ENCODE measurements around the gene LHX4.

The LHX4 gene

DNA sequence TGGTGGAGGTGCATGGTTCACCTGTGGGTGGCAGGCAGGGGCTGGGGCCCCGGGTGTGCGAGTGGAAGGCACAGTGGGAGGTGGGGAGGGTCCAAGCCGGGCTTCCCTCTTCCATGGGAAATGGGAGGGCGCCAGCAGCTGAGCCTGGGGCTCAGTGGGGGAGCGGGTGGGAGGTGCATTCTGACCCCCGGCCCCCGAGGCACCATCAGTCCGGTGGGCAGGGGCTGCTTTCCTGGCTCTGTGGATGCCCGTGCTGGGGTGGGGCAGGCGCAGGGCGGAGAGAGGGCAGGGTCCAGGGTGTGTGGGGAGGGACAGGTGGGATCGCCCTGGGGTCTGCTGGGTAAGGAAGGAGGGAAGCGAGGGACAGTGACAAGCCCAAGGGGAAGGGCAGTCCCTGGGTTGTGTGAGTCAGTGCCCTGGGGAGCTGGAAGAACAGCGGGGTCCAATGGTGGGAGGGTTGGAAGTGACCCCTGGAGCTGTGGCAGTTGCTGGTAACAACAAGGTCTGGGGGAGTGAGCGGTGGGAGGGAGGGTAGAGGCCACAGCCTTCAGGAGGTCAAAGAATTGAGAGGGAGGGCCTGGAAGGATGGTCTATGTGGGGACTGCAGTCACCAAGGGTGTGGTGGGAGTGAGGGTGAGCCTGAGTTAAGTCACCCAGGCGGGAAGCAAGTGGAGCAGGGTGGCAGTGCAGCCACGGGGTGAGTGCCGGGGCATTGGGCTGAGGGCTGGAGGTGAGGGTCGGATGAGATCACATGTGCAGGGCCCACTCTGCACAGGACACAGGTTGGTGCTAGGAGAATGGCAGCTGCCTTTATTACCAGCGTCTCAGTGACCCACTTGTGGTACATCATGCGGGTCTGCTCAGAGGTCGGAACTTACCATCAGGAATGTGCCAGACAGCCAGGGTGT is 29.6 kb downstream of the LHX4 start:
- DNase-seq: no peak

DNA sequence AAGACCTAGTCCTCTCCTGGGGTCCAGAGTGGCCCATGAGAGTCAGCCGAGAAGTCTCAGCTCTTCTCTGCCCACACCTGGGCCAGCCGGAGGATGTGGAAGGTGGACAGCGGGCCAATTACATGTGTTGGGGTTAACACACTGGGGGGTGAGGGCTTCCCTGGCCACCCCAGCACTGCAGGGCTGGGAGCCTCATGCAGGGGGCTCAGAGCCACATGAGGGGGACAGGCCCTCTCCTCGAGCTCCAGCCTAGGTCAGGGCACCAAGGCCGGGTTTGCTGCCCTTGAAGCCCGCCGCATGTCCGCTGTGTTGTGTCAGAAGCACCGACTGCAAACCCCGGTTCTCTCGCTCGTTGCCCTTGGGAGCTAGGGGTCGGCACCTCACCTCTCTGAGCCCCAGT is 30.5 kb downstream of the LHX4 start:
- DNase-seq: no peak

DNA sequence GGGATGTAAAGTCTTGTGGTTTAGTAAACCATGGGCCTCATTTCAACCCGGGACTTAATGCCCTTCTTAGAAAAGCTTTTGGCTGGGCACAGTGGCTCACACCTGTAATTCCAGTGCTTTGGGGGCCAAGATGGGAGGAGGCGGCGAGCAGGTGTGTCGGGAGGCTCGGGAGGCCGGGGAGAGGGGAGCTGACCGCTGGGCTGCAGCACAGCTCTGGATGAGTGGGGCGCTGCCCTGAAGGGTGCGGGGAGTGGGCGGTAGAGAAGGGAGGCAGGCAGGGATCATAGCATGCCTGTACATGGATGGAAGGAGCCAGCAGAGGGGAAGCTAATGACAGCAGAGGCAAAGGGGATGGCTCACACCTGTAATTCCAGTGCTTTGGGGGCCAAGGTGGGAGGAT is 31.0 kb downstream of the LHX4 start:
- no peak for DNase-seq

DNA sequence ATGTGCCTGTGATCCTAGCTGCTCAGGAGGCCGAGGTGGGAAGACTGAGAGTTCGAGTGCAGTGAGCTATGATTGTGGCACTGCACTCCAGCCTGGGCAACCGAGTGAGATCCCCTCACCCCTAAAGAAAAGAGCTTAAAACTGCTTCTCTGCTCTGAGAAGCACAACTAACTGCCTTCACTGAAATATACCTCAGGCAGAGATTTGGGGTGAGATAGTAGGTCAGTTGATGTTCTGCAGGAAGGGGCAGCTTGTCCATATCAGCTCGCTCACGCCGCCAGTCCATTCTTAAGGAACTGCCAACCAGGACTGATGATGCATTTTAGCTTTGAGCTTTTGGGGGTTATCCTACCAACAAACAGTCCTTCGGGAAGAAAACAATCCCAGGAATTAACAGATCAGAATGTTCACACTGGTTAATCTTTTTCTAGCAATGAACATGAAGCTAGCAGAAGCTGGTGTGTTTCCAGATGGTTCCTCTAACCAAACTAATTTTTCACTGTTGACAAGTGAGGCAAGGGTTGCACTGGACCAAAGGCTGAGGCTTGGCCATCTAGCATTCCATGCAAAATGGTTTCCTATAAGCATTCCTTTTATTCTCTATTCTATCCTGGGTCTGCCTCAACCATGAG is 31.6 kb downstream of the LHX4 start:
- no peak for DNase-seq

DNA sequence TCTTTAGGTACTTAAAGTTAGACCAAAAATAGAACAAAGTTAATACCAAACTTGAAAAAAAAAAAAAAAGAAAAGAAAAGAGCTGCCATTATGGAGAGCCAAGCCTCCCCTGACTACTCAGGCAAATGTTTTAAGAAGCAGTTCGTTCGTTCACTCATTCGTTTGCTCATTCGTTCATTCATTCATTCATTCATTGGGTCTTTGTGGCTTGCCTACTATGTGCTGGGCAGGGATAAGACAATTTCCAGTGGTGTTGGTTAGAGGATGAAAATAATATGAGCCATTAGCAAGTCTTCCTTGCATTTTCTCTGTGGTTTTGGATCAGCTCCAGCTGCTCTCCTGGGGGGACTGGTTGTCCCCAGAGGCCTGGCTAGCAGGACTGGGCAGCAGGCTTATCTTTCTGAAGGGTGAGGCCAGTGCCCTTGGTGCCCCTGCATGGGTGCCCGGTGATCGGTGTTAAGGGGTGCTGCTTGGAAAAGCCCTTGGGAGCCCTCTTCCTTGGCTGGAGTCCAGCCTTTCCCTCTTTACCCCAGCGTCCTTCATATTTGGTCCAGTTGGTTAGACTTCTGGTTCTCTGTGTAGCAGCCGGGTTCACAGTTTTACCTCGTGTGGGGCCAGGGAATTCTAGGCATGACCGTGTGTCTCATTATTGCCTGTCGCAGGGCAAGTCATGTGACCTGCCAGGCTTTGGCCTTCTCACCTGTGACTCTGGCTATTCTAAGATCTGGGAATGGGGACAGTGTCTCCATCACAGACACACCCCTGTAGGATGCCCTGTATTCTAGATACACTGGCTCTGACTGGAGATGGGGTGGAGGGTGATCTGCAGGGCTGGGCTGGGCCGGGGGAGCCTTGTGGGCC is 32.8 kb downstream of the LHX4 start:
- DNase-seq: no peak

DNA sequence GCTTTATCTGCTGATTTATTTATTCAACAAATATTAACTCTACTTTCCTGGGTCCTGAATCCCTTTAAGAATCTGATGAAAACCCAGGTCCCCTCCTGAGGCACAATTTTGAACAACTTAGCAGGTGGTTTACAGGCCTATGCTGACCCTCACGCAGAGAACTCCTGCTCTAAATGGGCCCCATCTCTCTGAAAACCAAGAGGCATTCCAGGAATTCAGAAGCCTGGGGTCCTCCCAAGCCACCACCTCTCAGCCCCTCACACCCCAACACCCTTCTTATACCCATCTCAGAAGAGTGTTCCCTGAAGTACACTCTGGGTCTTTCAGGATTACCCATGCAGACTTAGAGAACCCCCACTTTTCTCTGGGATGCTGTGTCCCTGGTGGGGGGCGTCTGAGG is 34.5 kb downstream of the LHX4 start:
- no peak for DNase-seq

DNA sequence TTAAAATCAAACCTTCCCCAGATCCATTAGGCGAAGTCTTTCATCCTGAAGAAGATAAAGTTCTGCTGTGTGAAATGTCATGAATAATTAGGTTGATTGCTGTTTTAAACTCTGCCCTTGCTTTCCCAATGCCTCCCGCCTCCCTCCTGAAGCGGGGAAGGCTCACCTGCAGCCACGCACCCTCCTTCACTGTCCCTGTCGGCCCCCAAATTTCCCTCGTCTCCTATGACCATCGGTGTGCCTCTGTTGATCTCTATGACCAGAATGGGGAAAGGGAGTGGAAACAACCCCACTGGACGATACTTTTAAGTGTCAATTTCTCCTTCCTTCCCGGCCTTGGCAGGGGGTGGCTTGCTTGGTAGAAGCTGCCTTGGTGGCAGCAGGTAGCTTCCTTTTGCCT is 35.1 kb downstream of the LHX4 start:
- no peak for DNase-seq

DNA sequence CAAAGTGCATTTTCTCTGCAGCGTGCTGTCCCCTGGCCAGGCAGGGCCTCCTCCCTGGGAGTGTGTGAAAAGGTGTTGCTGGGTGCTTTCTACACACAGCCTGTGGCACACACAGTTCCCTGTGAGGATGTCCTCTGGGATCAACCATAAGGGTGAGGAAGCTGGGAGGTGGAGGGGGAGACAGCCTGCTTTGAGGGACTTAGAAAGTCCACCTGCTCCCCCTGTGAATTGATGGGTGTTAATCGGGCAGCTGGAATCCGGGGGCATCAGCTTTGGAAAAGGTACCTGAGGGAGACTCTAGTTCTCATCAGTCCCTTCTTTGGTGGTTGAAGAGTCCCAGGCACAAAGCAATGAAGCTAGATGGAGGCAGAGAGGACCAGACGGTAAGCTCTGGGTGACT is 35.8 kb downstream of the LHX4 start:
- DNase-seq: no peak

DNA sequence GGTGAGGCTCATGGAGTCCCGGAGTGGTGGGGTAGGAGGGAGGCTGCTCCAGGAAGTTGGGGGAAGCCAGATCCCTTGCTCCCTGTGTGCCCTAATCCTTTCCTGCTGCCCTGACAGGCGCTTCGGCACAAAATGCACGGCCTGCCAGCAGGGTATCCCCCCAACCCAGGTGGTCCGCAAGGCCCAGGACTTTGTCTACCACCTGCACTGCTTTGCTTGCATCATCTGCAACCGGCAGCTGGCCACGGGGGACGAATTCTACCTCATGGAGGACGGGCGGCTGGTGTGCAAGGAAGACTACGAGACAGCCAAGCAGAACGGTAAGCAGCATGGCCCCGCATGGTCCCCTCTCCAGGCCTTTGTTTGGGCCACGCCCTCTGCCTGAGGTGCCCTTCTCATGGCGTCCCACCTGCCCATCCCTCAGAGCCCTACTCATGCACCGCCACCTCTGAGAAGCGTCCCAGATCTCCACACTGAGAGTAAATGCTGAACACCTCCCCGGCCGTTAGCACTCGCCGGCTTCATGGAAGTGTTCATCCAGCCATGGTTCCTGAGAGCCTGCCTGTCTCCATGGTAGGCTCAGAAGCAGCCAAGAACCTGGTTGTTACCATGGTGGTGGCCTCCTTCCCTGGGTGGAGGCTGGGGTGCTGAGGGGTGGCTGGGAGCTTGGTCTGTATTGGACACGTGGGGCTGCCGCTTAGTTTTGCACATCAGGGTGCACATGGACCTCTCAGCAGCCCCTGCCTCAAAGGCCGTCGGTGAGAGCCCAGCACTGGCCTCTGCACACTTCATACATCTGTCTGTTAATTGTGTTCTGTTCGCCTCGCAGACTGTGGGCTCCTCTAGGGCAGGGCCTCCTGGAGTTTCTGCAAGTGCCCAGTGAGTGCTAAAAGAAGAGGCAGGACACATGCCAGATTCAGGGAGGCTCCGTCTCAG is 36.5 kb downstream of the LHX4 start:
- no peak for DNase-seq

DNA sequence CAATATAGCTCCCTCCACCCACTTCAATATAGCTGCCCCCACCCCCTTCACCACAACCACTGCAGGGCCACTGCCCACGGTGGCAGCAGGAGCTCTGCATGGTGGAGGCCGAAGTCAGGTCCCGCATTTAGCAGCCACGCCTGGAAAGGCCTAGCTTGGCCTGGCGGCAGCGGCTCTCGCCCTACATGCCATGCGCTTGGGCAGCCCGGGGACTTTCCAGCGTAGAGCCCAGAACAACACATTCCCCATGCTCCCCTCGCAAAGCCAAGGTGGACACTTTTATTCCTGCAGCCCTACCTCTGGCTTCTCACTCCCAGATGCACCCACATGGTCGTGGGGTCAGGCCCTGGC is 37.1 kb downstream of the LHX4 start:
- no peak for DNase-seq

DNA sequence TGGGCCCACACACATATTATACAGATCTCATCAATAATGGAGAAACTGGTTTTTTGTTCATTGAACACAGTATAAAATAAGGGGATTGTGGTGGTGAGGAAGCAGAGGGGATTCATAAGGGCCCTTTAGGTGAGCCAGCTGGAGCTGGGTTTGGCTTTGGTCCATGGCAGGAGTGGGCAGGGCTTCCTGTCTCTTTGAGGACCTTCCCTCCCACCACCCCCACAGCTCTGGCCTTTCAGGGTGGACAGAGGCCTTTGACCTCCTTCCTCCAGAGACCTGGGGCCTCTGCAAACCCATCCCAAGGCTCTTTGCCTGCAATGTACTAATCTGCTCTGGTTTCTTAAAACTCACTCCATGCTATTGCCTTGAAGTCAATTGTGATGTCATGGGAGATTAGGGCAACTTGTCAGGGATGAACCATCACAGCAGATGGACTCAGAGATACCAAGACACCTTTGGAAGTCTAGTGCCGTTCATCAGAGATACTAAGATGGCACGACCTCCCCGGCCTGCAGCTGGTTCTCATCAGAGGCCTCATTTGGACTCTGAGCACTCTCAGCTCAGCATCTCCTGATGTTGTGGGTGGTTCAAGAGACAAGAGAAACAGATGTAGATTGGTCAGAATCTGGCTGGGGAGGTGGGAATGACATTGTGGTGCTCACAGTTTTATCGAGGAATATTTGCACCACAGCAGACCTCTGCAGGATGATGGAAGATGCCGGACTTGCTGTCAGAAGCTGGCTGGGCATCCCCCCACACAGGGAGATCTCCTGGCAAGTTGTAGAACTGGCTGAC is 37.9 kb downstream of the LHX4 start:
- no peak for DNase-seq

DNA sequence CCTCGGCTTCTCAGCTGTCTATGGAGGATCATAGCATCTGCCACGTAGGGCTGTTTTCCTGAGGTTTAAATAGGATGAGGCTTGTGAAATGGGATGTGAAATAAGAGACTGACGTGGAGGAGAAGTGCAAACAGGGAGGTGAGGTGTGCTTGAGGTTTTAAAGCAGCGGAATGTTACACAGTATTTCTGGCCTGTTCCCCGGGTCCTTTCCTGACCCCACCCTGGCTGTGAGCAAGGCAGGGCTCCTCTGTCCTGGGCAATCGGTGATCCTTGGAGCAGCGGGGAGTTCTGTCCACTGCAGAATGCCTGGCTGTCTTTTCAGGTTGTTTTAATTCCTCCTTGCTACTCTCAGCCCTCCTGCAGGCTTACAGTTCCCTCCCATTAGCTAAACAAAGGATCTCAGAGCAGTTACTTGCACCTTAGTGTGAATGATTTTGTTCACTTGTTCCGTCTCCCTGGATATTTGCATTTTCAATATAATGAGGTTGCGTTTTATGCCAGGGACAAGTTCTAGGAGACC is 38.6 kb downstream of the LHX4 start:
- no peak for DNase-seq

DNA sequence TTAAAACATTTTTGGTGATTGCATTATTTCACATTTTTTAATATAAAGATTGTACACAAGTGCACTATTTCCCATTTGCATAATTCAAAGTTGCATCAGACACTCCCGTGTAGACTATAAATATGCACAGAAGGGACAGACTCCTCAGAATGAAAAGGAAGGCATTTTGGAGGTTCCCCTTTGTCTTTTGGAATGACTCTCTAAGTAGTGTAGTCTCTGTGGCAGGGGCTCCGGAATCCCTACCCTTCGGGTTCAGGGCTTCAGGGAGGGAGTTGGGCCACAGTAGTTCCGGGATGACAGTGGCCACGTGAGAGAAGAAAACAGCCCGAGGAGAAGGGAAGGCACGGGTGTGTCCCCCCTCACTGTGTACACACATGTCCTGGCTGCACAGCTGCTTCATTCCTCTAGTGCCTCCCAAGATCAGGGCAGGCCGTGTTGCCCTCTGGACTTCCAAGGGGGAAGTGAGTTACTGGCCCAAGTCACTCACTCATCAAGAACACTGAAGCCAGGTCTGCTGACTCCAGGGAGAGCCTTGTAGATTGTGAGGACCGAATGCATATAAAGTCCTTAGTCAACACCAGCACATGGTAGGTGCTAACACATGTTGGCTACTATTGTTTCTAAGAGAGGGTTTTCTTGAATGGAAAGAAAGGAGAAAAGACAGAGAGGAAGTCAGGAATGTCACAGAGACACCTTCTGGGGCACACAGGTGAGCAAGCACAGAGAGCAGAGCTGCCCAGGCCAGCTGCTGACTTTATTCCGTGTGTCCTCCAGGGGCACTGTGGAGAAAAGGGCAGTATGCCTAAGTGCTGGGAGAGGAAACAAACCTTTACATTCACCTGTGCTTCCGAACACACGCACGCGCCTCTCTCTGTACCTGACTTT is 39.8 kb downstream of the LHX4 start:
- DNase-seq: no peak

DNA sequence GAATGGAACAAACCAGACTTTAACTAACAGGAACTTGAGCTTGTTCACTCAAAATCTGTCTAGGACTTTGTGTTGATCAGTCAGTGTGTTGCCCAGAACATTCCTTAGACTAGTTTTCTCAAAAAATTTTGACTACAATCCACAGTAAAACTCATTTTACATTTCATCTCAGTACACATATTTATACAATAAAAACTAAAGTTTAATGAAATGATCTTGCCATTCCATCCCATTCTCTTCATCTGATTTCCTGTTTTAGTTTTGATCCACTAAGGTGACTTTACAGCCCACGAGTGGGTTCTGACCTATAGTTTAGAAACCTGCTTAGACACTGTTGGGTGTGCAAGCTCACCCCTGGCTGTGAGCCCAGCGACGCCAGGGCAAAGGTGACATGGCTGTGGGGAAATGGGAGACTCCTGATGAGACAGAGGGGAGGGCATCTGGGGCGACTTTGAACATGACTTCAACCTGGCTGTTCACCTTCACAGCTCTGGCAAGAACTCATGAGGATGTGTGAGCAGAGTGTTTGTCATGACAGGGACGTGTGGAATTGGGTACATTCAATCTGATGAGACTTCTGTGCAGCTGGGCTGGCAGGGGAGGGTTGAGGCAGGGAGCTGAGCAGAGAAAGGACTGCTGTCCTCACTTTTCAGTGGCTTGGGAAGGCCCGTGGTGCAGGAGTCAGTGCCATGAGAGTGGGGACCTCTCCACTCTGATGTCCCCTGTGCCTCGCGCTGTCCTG is 40.6 kb downstream of the LHX4 start:
- DNase-seq: no peak

DNA sequence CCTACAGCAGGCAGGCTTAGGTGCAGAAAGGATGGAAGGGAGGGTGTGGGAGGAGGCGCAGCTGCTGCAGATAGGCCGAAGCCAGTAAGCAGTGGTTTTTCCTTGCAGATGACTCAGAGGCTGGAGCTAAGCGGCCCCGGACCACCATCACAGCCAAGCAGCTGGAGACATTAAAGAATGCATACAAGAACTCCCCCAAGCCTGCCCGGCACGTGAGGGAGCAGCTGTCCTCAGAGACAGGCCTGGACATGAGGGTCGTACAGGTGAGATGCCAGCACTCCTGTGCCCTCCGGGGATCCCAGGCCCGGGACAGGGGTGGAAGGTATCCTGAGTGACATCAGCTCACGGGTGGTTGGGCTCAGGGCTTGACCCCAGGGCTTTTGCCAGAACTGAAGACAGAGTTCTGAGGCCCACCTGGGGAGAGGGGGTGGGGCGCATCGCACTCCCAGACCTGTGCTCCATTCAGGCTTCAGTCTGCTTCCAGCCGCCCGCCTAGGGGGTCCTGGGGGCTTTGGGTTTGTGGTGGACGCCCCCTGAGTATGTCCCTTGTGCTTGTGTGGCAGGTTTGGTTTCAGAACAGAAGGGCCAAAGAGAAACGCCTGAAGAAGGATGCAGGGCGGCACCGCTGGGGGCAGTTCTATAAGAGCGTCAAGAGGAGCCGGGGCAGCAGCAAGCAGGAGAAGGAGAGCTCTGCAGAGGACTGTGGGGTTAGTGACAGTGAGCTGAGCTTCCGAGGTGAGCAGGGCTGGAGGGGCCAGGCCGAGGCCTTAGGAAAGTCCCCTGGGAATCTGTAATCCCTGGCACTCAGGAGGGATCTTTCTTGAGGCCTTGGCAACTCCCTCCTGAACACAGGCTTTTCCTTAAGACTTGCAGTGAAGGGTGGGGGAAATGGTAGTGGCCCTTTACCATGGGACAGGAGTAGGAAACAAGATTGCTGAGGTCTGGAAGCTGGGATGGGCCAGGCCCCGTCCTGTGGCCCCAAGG is 41.5 kb downstream of the LHX4 start:
- no peak for DNase-seq

DNA sequence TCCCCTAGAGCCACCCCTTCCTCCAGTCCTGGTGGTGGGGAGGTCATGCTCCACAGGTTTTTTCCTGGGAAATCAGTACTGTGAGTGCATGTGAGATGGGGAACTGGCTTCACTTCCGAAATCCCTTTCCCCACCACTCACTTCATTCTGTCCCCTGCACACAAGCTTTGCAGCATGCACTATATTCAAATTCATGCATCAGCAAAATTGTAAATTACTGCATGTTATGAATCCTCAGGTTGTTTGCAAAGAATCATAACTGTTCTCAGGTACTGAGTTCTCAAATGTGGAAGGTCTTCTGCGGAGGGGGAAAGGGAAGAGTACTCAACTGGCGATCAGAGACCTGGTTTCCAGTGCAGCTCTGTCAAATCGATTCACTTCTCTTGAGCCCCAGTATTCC is 42.3 kb downstream of the LHX4 start:
- no peak for DNase-seq

DNA sequence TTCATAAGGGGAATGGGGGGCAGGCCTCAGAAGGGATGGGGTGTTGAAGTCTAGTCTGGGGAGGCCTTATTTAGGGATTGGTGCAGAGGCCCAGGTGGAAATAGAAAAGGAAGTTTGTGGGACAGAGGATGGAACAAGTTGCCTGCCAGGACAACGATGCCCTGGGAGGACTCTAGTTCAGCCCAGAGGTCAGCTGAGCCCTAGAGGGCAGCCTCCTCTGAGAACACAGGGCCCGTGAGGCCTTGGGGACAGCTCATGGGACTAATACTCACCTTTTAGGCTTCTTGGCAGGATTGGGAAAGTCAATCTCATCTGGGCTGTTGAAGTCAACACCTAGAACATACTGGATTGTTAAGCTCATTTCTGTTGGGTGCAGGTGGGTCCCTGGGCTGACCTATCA is 43.0 kb downstream of the LHX4 start:
- no peak for DNase-seq

DNA sequence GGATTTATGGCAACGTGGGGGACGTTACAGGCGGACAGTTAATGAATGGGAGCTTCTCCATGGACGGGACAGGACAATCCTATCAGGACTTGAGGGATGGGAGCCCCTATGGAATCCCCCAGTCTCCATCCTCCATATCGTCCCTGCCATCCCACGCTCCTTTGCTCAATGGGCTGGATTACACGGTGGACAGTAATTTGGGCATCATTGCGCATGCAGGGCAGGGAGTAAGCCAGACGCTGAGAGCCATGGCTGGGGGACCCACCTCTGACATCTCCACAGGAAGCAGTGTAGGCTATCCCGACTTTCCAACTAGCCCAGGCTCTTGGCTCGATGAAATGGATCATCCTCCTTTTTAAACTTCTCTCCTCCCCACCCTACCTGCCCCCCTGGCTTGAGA is 44.2 kb downstream of the LHX4 start:
- no peak for DNase-seq

Data from stimulated activated CD4-positive, alpha-beta T cell treated with anti-CD3 and anti-CD28 coated beads, Interleukin-2, amount 100 ng/mL, for 24 hours (primary cell).